ENCODE data around the gene NFIA.

DNA sequence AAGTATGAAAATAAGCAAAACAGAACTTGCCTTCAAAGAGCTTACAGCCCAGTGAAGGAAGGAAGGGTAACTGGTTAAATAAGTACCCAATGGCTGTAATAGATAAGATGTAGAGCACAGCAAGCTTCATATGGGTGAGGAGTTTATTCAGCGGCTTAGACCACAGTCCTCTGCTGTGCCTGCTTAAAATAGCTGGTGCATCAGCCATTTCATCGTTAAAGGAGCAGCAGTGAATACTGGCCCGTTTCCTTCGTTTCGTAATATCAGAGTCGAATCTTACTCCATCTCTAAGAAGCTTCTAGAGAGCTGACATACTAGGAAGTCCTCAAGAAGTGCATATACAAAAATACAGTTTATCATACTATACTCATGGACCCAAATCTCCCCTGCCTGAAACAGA lies 286.5 kb downstream of the NFIA start:
- TF ChIP-seq CTCF (tag by site-specific recombination; IDR thresholded peaks at IDR 0.05) (no peak), SP2 (tag by site-specific recombination; IDR thresholded peaks at IDR 0.05) (no peak), REST (tag by site-specific recombination; IDR thresholded peaks at IDR 0.05) (no peak), REPIN1 (tag by site-specific recombination; IDR thresholded peaks at IDR 0.05; ENCODE audit: low read depth) (no peak), ZNF146 (tag by site-specific recombination; IDR thresholded peaks at IDR 0.05) (no peak), TRIM28 (IDR thresholded peaks at IDR 0.05; ENCODE audit: borderline replicate concordance, low read length) (no peak), ZNF658 (tag by site-specific recombination; IDR thresholded peaks at IDR 0.05) (no peak), ZNF138 (tag by site-specific recombination; IDR thresholded peaks at IDR 0.05; ENCODE audit: borderline replicate concordance) (no peak), ZNF473 (tag by site-specific recombination; IDR thresholded peaks at IDR 0.05) (no peak), MEIS1 (CRISPR knock-in tag; IDR thresholded peaks at IDR 0.05; ENCODE audit: borderline replicate concordance) (no peak)
- TF ChIP-seq, protein P1, sequence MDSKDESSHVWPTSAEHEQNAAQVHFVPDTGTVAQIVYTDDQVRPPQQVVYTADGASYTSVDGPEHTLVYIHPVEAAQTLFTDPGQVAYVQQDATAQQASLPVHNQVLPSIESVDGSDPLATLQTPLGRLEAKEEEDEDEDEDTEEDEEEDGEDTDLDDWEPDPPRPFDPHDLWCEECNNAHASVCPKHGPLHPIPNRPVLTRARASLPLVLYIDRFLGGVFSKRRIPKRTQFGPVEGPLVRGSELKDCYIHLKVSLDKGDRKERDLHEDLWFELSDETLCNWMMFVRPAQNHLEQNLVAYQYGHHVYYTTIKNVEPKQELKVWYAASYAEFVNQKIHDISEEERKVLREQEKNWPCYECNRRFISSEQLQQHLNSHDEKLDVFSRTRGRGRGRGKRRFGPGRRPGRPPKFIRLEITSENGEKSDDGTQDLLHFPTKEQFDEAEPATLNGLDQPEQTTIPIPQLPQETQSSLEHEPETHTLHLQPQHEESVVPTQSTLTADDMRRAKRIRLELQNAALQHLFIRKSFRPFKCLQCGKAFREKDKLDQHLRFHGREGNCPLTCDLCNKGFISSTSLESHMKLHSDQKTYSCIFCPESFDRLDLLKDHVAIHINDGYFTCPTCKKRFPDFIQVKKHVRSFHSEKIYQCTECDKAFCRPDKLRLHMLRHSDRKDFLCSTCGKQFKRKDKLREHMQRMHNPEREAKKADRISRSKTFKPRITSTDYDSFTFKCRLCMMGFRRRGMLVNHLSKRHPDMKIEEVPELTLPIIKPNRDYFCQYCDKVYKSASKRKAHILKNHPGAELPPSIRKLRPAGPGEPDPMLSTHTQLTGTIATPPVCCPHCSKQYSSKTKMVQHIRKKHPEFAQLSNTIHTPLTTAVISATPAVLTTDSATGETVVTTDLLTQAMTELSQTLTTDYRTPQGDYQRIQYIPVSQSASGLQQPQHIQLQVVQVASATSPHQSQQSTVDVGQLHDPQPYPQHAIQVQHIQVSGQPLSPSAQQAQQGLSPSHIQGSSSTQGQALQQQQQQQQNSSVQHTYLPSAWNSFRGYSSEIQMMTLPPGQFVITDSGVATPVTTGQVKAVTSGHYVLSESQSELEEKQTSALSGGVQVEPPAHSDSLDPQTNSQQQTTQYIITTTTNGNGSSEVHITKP (tag by site-specific recombination; IDR thresholded peaks at IDR 0.05), result no peak
- TF ChIP-seq, protein P2, sequence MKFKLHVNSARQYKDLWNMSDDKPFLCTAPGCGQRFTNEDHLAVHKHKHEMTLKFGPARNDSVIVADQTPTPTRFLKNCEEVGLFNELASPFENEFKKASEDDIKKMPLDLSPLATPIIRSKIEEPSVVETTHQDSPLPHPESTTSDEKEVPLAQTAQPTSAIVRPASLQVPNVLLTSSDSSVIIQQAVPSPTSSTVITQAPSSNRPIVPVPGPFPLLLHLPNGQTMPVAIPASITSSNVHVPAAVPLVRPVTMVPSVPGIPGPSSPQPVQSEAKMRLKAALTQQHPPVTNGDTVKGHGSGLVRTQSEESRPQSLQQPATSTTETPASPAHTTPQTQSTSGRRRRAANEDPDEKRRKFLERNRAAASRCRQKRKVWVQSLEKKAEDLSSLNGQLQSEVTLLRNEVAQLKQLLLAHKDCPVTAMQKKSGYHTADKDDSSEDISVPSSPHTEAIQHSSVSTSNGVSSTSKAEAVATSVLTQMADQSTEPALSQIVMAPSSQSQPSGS (tag by site-specific recombination; IDR thresholded peaks at IDR 0.05; ENCODE audit: low read depth), result no peak

All from HEK293 (cell line).